H9 (cell line): Measurements from ENCODE around the gene TMEM33. TPM values are rescaled to one million over a fixed set of nuclear protein-coding genes. Genes with fewer than 3 reads are reported as not detected.

Experiments used
- DNase-seq: peaks from one replicate; pipeline ENCODE4 v3.0.0-alpha.2; 2017
- H2AFZ ChIP-seq: one replicate; pipeline ENCODE4 v1.6.1; 2013; ENCODE audit warnings: mild to moderate bottlenecking, low read length, control low read depth, moderate library complexity
- H2AK5ac ChIP-seq: 2 replicates; pipeline ENCODE4 v1.6.1; 2013; ENCODE audit warnings: low read length, control low read depth, mixed read lengths; ENCODE audit not compliant: insufficient read length
- H2BK120ac ChIP-seq: one replicate; pipeline ENCODE4 v1.6.1; 2013; ENCODE audit warnings: low read depth, mild to moderate bottlenecking, low read length, control low read depth, inconsistent platforms; ENCODE audit not compliant: poor library complexity, severe bottlenecking
- H2BK12ac ChIP-seq: 2 replicates; pipeline ENCODE4 v1.6.1; 2013; ENCODE audit warnings: low read length, control low read depth, mixed read lengths, low read depth; ENCODE audit not compliant: insufficient read length
- H2BK15ac ChIP-seq: 2 replicates; pipeline ENCODE4 v1.6.1; 2013; ENCODE audit warnings: low read depth, low read length, control low read depth
- H2BK20ac ChIP-seq: one replicate; pipeline ENCODE4 v1.6.1; 2013; ENCODE audit warnings: low read depth, mild to moderate bottlenecking, low read length, control low read depth, inconsistent platforms; ENCODE audit not compliant: poor library complexity, severe bottlenecking
- H2BK5ac ChIP-seq: 2 replicates; pipeline ENCODE4 v1.6.1; 2013; ENCODE audit warnings: low read length, control low read depth, mixed read lengths; ENCODE audit not compliant: insufficient read length
- H3K14ac ChIP-seq: 2 replicates; pipeline ENCODE4 v1.6.1; 2013; ENCODE audit warnings: low read length, control low read depth; ENCODE audit not compliant: insufficient read depth
- H3K18ac ChIP-seq: 2 replicates; pipeline ENCODE4 v1.6.1; 2013; ENCODE audit warnings: low read depth, mild to moderate bottlenecking, mixed read lengths, low read length, control low read depth; ENCODE audit not compliant: insufficient read length
- H3K23ac ChIP-seq: 2 replicates; pipeline ENCODE4 v1.6.1; 2013; ENCODE audit warnings: low read length, control low read depth, mixed read lengths, low read depth; ENCODE audit not compliant: insufficient read length
- H3K23me2 ChIP-seq: 2 replicates; pipeline ENCODE4 v1.6.1; 2013; ENCODE audit warnings: low read depth, mild to moderate bottlenecking, mixed read lengths, low read length, control low read depth; ENCODE audit not compliant: insufficient read length, poor library complexity, severe bottlenecking
- H3K27ac ChIP-seq: 2 replicates; pipeline ENCODE4 v1.5.1; 2013; ENCODE audit warnings: low read length, control low read depth, mixed read lengths, low read depth; ENCODE audit not compliant: insufficient read length
- H3K27me3 ChIP-seq: 2 replicates; pipeline ENCODE4 v1.6.1; 2013; ENCODE audit warnings: low read length, control low read depth, inconsistent platforms; ENCODE audit not compliant: insufficient read depth
- H3K4ac ChIP-seq: 2 replicates; pipeline ENCODE4 v1.6.1; 2013; ENCODE audit warnings: low read depth, mild to moderate bottlenecking, control low read depth, inconsistent platforms, low read length, moderate library complexity
- H3K4me1 ChIP-seq: 2 replicates; pipeline ENCODE4 v1.6.1; 2013; ENCODE audit warnings: low read length, control low read depth, inconsistent platforms; ENCODE audit not compliant: insufficient read depth
- H3K4me2 ChIP-seq: 2 replicates; pipeline ENCODE4 v1.6.1; 2013; ENCODE audit warnings: low read length, control low read depth, mixed read lengths; ENCODE audit not compliant: insufficient read length, insufficient read depth
- H3K56ac ChIP-seq: 2 replicates; pipeline ENCODE4 v1.6.1; 2013; ENCODE audit warnings: low read depth, mild to moderate bottlenecking, mixed read lengths, low read length, control low read depth; ENCODE audit not compliant: insufficient read length
- H3K79me1 ChIP-seq: 2 replicates; pipeline ENCODE4 v1.6.1; 2013; ENCODE audit warnings: low read depth, mild to moderate bottlenecking, moderate library complexity, low read length, control low read depth, inconsistent platforms; ENCODE audit not compliant: insufficient read depth, poor library complexity, severe bottlenecking
- H3K79me2 ChIP-seq: 2 replicates; pipeline ENCODE4 v1.6.1; 2013; ENCODE audit warnings: low read length, control low read depth, inconsistent platforms; ENCODE audit not compliant: insufficient read depth
- H3K9ac ChIP-seq: 2 replicates; pipeline ENCODE4 v1.6.1; 2013; ENCODE audit warnings: low read length, control low read depth, mixed read lengths; ENCODE audit not compliant: insufficient read length; ENCODE audit errors: extremely low read depth
- H3K9me3 ChIP-seq: one replicate; pipeline ENCODE4 v1.6.1; 2013; ENCODE audit warnings: low read depth, low read length, inconsistent platforms; ENCODE audit not compliant: control insufficient read depth
- H3T11ph ChIP-seq: one replicate; pipeline ENCODE4 v1.6.1; 2013; ENCODE audit warnings: mild to moderate bottlenecking, low read length, control low read depth, inconsistent platforms
- H4K20me1 ChIP-seq: one replicate; pipeline ENCODE4 v1.6.1; 2013; ENCODE audit not compliant: control insufficient read depth, insufficient read length, insufficient read depth
- H4K5ac ChIP-seq: 2 replicates; pipeline ENCODE4 v1.6.1; 2013; ENCODE audit warnings: low read depth, mild to moderate bottlenecking, mixed read lengths, low read length, control low read depth; ENCODE audit not compliant: insufficient read length
- H4K8ac ChIP-seq: replicated peaks from 2 replicates; pipeline ENCODE4 v1.6.1; 2013; ENCODE audit warnings: low read length, control low read depth, mixed read lengths, low read depth; ENCODE audit not compliant: insufficient read length
- H4K91ac ChIP-seq: 2 replicates; pipeline ENCODE4 v1.6.1; 2013; ENCODE audit warnings: low read depth, mild to moderate bottlenecking, moderate library complexity, mixed read lengths, low read length, control low read depth; ENCODE audit not compliant: insufficient read length
- H3K27ac Mint-ChIP-seq, 3 experiments: 2 replicates in 2 of 3; 3 replicates in 1 of 3; pipeline ENCODE4 v1.8.0; 2020 to 2021; ENCODE audit warnings: mixed read lengths in 3 of 3, mild to moderate bottlenecking in 1 of 3, moderate library complexity in 1 of 3
- H3K27me3 Mint-ChIP-seq: 2 replicates; pipeline ENCODE4 v1.8.0; 2021; ENCODE audit warnings: low read depth, mild to moderate bottlenecking, moderate library complexity, mixed read lengths
- H3K36me3 Mint-ChIP-seq, 3 experiments: 2 replicates in 2 of 3; 3 replicates in 1 of 3; pipeline ENCODE4 v1.8.0; 2020 to 2021; ENCODE audit warnings: low read depth in 3 of 3, mixed read lengths in 3 of 3; ENCODE audit not compliant: insufficient read depth in 1 of 3
- H3K4me1 Mint-ChIP-seq, 2 experiments: 2 replicates each; pipeline ENCODE4 v1.8.0; 2020; ENCODE audit warnings: mixed read lengths in 2 of 2
- H3K4me3 Mint-ChIP-seq, 2 experiments: 2 replicates in 1 of 2; 3 replicates in 1 of 2; pipeline ENCODE4 v1.8.0; 2020 to 2021; ENCODE audit warnings: mild to moderate bottlenecking in 2 of 2, mixed read lengths in 2 of 2, moderate library complexity in 1 of 2
- H3K9me3 Mint-ChIP-seq, 2 experiments: 2 replicates in 1 of 2; 3 replicates in 1 of 2; pipeline ENCODE4 v1.8.0; 2020; ENCODE audit warnings: mild to moderate bottlenecking in 2 of 2, mixed read lengths in 2 of 2, moderate library complexity in 1 of 2
- WGBS: extraction: QIAGEN DNeasy Blood & Tissue Kit; methylation state at CpG from one replicate; pipeline ENCODE4 v1.1.7; 2013; ENCODE audit warnings: missing lambda C conversion rate, low lambda C conversion rate, mixed read lengths; ENCODE audit not compliant: insufficient read length; ENCODE audit errors: extremely low coverage; 5-methylcytosine and 5-hydroxymethylcytosine counted together
- total RNA-seq: library from RNA; stranded (reverse); gene quantifications from 2 replicates; pipeline ENCODE4 v1.2.1, GENCODE V29; 2021
- TF ChIP-seq, protein P1 (sequence below): fragments of 200-600 bp; sonication (generic); conservative IDR thresholded peaks from 3 replicates; pipeline ENCODE4 v1.8.0; 2021; ENCODE audit warnings: antibody characterized with exemption, mild to moderate bottlenecking

Gene TMEM33
- total RNA-seq, 1 experiment from 2014 or later = 74.2 TPM

DNA sequence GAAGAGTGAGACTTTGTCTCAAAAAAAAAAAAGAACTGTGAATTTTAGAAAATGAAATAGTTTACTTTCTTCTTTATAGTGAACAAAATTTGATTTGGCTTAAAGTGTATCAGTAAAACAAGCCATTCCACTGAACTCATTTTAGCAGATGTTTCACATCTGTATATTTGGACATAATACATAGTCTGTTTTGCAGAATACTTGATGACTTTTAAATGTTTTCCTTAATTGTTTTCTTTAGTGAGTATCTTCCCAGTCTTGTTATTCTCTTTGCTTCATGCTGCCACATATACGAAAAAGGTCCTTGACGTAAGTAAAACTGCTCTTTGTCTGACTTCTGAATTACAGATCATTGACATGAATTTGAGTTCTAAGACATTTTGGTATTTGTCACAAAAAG is 8.3 kb downstream of the TMEM33 start:
- Histone ChIP-seq H3T11ph (no peak overlapping the region), H2AK5ac (no peak overlapping the region), H2BK12ac (no peak overlapping the region), H2BK15ac (no peak overlapping the region), H3K4me1 (no peaks in the 10 kb centered on the region), H4K20me1 (no peaks in the 10 kb centered on the region), H3K14ac (no peak overlapping the region), H3K18ac (no peak overlapping the region), H2BK5ac (no peak overlapping the region), H3K27me3 (no peaks in the 10 kb centered on the region), H3K4ac (no peak overlapping the region), H4K5ac (no peak overlapping the region), H4K91ac (no peak overlapping the region), H3K56ac (no peak overlapping the region), H2BK120ac (no peak overlapping the region), H3K79me2 (peaks cover 1% of the 10 kb centered on the region; the same call in 1 of the 2 replicates), H3K4me2 (no peak overlapping the region), H3K23me2 (no peaks in the 10 kb centered on the region), H3K27ac (no peak overlapping the region), H2AFZ (no peak overlapping the region), H3K9me3 (no peaks in the 10 kb centered on the region), H3K23ac (no peak overlapping the region), H4K8ac (no peak overlapping the region), H2BK20ac (no peak overlapping the region), H3K9ac (no peak overlapping the region), H3K79me1 (no peaks in the 10 kb centered on the region)
- H3K27me3 Mint-ChIP-seq = no peaks in the 10 kb centered on the region
- no peak overlapping the region for H3K27ac Mint-ChIP-seq
- H3K9me3 Mint-ChIP-seq = no peaks in the 10 kb centered on the region
- peaks cover 9 to 69% (median 49%) of the 10 kb centered on the region in 3 experiments; a peak in 6 of 7 replicates for H3K36me3 Mint-ChIP-seq
- H3K4me1 Mint-ChIP-seq = no peaks in the 10 kb centered on the region
- DNase-seq = no peak
- H3K4me3 Mint-ChIP-seq = no peak overlapping the region
- TF ChIP-seq, protein P1, sequence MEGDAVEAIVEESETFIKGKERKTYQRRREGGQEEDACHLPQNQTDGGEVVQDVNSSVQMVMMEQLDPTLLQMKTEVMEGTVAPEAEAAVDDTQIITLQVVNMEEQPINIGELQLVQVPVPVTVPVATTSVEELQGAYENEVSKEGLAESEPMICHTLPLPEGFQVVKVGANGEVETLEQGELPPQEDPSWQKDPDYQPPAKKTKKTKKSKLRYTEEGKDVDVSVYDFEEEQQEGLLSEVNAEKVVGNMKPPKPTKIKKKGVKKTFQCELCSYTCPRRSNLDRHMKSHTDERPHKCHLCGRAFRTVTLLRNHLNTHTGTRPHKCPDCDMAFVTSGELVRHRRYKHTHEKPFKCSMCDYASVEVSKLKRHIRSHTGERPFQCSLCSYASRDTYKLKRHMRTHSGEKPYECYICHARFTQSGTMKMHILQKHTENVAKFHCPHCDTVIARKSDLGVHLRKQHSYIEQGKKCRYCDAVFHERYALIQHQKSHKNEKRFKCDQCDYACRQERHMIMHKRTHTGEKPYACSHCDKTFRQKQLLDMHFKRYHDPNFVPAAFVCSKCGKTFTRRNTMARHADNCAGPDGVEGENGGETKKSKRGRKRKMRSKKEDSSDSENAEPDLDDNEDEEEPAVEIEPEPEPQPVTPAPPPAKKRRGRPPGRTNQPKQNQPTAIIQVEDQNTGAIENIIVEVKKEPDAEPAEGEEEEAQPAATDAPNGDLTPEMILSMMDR = no peak
- WGBS = no CpG with 5 or more reads among the region's 2 CpGs
